ENCODE measurements around the gene AEN. TPM values are rescaled to one million over a fixed set of nuclear protein-coding genes. Genes with fewer than 3 reads are reported as not detected.
"Not testable (repeated sequence)": the region's sequence is repeated elsewhere in the genome, so short reads cannot be mapped to it uniquely, and the experiment has no call there.

AEN gene
- total RNA-seq, 4 donors from 2014 or later: 13.3 to 29.0 (median 23.4) TPM

DNA sequence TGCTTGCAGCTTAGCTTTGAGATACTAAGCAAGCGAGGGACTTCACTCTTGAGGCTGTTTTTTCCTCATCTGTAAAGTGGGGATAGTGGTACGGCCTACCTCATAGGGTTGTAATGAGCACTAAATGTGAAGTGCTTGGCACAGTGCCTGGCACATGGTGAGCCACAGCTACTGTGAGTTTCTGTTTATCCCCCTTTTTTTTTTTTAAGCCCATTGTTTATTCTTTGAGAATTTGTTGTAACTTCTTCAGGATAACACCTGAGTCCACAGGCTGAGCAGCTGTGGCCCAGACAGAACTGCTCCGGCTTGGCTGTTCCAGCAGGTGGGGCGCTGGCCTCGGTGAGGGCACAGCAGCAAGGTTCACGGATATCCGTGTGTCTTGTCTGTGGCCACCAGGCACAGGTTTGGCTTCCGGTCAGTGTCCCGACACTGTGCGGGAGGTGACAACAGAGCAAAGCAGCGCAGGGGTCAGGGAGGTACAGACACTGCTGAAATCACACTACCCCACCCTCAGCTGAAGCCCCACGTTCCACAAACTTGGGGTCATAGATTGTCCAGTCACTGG is 10.4 kb downstream of the AEN start:
- no peak for TF ChIP-seq POLR2A (IDR thresholded peaks at IDR 0.05; ENCODE audit: low read depth)
- TF ChIP-seq POLR2AphosphoS5 (IDR thresholded peaks at IDR 0.05): no peak
- no peak for TF ChIP-seq EP300 (IDR thresholded peaks at IDR 0.05)
- TF ChIP-seq, protein P1, sequence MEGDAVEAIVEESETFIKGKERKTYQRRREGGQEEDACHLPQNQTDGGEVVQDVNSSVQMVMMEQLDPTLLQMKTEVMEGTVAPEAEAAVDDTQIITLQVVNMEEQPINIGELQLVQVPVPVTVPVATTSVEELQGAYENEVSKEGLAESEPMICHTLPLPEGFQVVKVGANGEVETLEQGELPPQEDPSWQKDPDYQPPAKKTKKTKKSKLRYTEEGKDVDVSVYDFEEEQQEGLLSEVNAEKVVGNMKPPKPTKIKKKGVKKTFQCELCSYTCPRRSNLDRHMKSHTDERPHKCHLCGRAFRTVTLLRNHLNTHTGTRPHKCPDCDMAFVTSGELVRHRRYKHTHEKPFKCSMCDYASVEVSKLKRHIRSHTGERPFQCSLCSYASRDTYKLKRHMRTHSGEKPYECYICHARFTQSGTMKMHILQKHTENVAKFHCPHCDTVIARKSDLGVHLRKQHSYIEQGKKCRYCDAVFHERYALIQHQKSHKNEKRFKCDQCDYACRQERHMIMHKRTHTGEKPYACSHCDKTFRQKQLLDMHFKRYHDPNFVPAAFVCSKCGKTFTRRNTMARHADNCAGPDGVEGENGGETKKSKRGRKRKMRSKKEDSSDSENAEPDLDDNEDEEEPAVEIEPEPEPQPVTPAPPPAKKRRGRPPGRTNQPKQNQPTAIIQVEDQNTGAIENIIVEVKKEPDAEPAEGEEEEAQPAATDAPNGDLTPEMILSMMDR (IDR thresholded peaks at IDR 0.05): no peak
- intact Hi-C loops (cut with DNase I): no loop called here

DNA sequence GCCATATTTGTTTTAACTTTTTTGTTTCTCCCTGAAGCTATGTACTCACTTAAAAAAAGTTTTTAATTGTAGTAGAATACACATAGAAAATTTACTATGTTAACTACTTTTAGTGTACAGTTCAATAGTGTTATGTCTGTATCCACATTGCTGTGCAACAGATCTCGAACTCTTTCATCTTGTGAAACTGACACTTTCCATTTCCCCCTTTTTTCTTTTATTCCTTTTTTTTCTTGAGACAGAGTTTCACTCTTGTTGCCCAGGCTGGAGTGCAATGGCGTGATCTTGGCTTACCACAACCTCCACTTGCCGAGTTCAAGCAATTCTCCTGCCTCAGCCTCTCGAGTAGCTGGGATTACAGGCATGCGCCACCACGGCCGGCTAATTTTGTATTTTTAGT is 11.7 kb downstream of the AEN start:
- H3K27ac ChIP-seq (replicated peaks in 1 of 4); H3K4me3 ChIP-seq; DNase-seq (ENCODE audit: extremely low spot score); H3K27me3 ChIP-seq; intact Hi-C loops (cut with DNase I); H3K9me3 ChIP-seq: not testable (repeated sequence)
- WGBS: 84% methylated on average over 7 of the region's 7 CpGs
- H3K4me1 ChIP-seq: peaks cover 7 to 17% (median 13%) of the 10 kb centered on the region in 4 donors
- H3K36me3 ChIP-seq: peaks cover 14 to 51% (median 43%) of the 10 kb centered on the region in 4 donors

More for the DNA sequence above, 10.4 kb downstream of the AEN start:
- WGBS: 91% methylated on average over 12 of the region's 12 CpGs
- Histone ChIP-seq H3K27me3 (no peaks in the 10 kb centered on the region), H3K4me1 (peaks cover 7 to 17% (median 13%) of the 10 kb centered on the region in 4 donors), H3K27ac (replicated peaks in 1 of 4) (peak overlapping the region in 1 of 4 donors; percentile 48), H3K36me3 (peaks cover 16 to 64% (median 53%) of the 10 kb centered on the region in 4 donors), H3K4me3 (no peak overlapping the region), H3K9me3 (no peaks in the 10 kb centered on the region)
- no peak for DNase-seq (ENCODE audit: extremely low spot score)

DNA sequence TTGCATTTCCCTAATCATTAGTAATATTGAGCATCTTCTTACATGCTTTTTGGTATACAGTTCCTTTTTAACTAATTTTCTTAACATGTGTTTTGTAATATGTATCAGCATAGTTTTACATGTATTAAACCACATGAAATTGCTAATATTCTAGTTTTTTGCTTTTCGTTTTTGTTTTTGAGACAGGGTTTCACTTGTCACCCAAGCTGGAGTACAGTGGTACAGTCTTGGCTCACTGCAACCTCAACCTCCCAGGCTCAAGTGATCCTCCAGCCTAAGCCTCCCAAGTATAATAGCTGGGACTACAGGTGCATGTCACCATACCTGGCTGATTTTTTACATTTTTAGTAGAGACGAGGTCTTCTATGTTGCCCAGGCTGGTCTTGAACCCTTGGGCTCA is 13.3 kb downstream of the AEN start:
- WGBS: 90% methylated on average over 2 of the region's 2 CpGs
- intact Hi-C loops (cut with DNase I): no loop called here
- Histone ChIP-seq H3K9me3 (no peaks in the 10 kb centered on the region), H3K36me3 (peaks cover 9 to 36% (median 26%) of the 10 kb centered on the region in 4 donors), H3K27me3 (no peaks in the 10 kb centered on the region), H3K4me3 (no peak overlapping the region), H3K4me1 (peaks cover 19 to 30% (median 26%) of the 10 kb centered on the region in 4 donors), H3K27ac (replicated peaks in 1 of 4) (no peak overlapping the region)
- no peak for DNase-seq (ENCODE audit: extremely low spot score)
- no peak for TF ChIP-seq POLR2AphosphoS5 (IDR thresholded peaks at IDR 0.05)
- TF ChIP-seq POLR2A (IDR thresholded peaks at IDR 0.05; ENCODE audit: low read depth): no peak
- no peak for TF ChIP-seq EP300 (IDR thresholded peaks at IDR 0.05)
- TF ChIP-seq, protein P1 (IDR thresholded peaks at IDR 0.05): no peak

DNA sequence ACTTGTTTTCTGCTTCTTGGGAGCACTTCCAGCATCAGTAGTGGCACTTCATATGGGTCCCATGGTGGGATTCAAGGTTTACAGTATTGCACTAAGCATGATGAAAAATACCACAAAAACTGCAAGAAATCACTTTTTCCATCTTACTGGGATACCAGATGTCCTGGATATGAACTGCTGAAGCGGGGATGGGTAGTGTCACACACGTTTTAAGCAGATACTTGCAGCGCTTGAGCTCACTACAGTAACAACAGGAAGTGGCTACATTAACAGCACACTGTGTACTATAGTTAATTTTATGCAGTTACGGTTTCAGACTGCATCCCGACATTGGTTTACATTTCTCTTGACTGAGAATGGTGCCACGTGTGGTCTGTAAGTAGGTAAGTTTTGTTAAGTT is 14.2 kb downstream of the AEN start:
- WGBS: 60% methylated on average over 6 of the region's 6 CpGs
- DNase-seq (ENCODE audit: extremely low spot score): no peak
- Histone ChIP-seq H3K36me3 (peaks cover 2 to 27% (median 18%) of the 10 kb centered on the region in 4 donors), H3K4me1 (peaks cover 22 to 29% (median 27%) of the 10 kb centered on the region in 4 donors), H3K27ac (replicated peaks in 1 of 4) (no peak overlapping the region), H3K9me3 (no peaks in the 10 kb centered on the region), H3K4me3 (no peak overlapping the region), H3K27me3 (no peaks in the 10 kb centered on the region)
- intact Hi-C loops (cut with DNase I): no loop called here
- TF ChIP-seq EP300 (IDR thresholded peaks at IDR 0.05) (no peak), POLR2A (IDR thresholded peaks at IDR 0.05; ENCODE audit: low read depth) (no peak), POLR2AphosphoS5 (IDR thresholded peaks at IDR 0.05) (no peak)
- TF ChIP-seq, protein P1 (IDR thresholded peaks at IDR 0.05): no peak

DNA sequence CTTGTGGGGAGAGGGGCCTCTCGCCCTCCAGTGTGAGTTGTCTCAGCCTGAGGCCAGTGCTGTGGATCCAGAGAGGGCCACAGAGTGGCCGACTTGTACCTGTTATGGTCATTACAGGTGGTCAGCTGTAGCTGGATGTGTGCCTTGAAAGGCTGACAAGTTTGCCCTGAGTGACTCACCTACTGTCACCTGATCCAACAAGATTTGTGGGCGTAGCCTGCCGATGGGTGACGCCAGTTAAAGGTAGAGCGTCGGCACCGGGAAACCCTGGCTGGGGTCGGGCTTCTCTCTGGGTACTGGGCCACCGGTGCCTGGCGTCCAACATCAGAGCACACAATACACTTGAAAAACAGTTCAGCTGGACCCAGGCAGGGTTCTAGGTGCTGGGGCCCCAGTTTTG is 14.9 kb downstream of the AEN start:
- Histone ChIP-seq H3K9me3 (no peaks in the 10 kb centered on the region), H3K4me1 (peaks cover 20 to 29% (median 23%) of the 10 kb centered on the region in 4 donors), H3K4me3 (no peak overlapping the region), H3K27me3 (no peaks in the 10 kb centered on the region), H3K27ac (replicated peaks in 1 of 4) (peak overlapping the region in 2 of 4 donors; percentile 25 to 55), H3K36me3 (peaks cover 0 to 20% (median 10%) of the 10 kb centered on the region in 4 donors)
- DNase-seq (ENCODE audit: extremely low spot score): no peak
- no peak for TF ChIP-seq EP300 (IDR thresholded peaks at IDR 0.05)
- TF ChIP-seq POLR2AphosphoS5 (IDR thresholded peaks at IDR 0.05): peak in 1 of 2 donors; percentile 16
- WGBS: 89% methylated on average over 10 of the region's 11 CpGs
- intact Hi-C loops (cut with DNase I): no loop called here
